ENCODE measurements around the gene FSHR.

Gene FSHR

GRCh38 chr2:49154140-49154539 is at the start of gene FSHR:
Gene FSHR (minus strand): TSS chr2:49154515. CDS start chr2:49154417, 98 bp downstream.
- DNase-seq (ENCODE audit: insufficient read length, low spot score) (no peak), FAIRE-seq (no peak)
- no peak for TF ChIP-seq CTCF (IDR thresholded peaks at IDR 0.05; ENCODE audit: insufficient read depth, missing control alignments)

GRCh38 chr2:49199266-49199665 is 45.0 kb upstream of the FSHR start:
- FAIRE-seq = no peak
- DNase-seq (ENCODE audit: insufficient read length, low spot score) = no peak
- no peak for TF ChIP-seq CTCF (IDR thresholded peaks at IDR 0.05; ENCODE audit: insufficient read depth, missing control alignments)

- TF ChIP-seq CTCF (IDR thresholded peaks at IDR 0.05; ENCODE audit: insufficient read depth, missing control alignments) = no peak
- no peak for FAIRE-seq
- no peak for DNase-seq (ENCODE audit: insufficient read length, low spot score)
Observed at GRCh38 chr2:49194701-49195100, 40.4 kb upstream of the FSHR start.

DNA sequence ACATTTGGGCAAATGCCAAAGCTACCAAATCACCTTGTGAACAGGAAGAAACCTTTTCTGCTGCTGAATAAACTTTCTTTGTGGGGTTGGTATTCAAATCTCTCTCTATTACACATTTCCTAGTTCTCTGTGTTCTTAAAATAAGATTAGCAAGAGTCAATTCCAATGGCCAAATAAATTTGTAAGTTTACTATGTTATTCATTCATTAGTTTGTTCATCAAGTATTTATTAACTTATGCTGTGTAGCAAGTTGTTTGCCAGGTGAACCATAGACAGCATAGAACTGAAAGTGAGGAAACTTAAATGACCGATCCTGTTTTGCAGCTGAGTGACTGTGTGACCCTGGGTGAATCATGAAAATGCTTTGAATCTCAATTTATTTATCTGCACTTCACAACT is 37.7 kb upstream of the FSHR start:
- no peak for TF ChIP-seq CTCF (IDR thresholded peaks at IDR 0.05; ENCODE audit: insufficient read depth, missing control alignments)
- DNase-seq (ENCODE audit: insufficient read length, low spot score) (no peak), FAIRE-seq (no peak)

DNA sequence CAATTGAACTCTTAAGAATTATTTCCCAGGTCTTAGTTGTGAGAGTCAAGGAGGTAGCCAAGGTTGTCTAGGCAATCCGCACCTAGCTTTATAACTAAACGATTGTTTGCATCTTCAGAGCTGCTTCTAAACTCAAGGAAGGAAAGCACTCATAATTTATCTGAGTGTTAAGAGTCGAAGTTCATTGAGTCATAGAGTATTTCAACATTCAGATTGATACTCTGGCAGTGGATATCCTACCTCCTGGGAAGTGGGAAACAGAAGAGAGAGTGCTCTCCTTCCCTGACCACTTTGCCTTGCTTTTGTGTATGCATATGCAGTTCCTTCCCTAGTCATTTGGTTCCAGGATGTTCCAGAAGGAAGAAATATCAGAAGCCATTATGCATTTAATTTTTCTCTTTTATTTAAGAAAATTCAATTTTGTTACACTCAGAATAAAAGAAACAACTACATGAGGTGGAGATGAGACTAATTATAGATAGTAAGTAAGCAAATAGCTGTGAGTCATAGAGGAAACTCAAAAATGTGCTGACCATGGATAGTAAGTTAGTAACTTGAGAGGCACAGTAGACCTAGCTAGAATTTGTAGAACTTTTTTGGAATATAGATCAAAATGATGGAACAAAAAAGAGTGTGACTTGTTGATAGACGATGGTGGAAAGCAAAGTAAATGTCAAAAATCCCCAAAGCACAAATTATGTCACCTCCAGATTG is 35.4 kb upstream of the FSHR start:
- DNase-seq (ENCODE audit: insufficient read length, low spot score) = no peak
- FAIRE-seq = no peak
- no peak for TF ChIP-seq CTCF (IDR thresholded peaks at IDR 0.05; ENCODE audit: insufficient read depth, missing control alignments)

DNA sequence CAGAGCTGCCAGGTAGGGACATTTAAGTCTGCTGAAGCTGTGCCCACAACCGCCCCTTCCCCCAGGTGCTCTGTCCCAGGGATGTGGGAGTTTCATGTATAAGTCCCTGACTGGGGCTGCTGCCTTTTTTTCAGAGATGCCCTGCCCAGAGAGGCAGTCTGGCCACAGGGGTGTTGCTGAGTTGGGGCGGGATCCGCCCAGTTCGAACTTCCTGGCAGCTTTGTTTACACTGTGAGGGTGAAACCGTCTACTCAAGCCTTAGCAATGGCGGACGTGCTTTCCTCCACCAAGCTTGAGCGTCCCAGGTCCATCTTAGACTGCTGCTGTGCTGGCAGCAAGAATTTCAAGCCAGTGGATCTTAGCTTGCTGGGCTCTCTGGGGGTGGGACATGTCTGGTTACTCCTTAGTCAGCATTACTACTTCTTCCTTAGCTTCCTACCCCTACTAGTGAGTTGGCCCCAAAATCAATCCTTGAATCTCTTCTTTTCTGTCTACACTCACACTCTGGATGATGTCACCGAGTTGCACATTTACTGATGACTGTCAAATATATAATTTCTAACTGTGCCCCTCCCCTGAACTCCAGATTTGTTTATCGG is 31.8 kb upstream of the FSHR start:
- FAIRE-seq (no peak), DNase-seq (ENCODE audit: insufficient read length, low spot score) (no peak)
- no peak for TF ChIP-seq CTCF (IDR thresholded peaks at IDR 0.05; ENCODE audit: insufficient read depth, missing control alignments)

DNA sequence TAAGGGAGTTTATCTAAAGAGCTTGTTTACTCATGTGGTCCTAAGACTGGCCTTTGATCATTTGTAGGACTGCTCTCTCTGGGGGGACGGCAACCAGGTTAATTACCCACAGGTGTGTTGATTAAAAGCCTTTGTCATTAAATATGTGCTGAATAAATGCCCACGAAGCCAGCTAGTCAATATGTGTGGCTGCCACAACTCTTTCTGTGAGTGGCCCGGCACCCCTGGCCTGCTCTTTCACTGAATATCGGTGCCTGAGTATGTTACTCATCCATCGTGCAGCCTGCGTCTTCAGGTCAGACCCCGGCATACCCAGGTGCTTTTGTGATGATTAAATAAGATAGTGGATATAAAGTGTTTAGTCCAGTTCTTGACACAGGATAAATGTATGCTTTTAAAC is 24.3 kb upstream of the FSHR start:
- TF ChIP-seq CTCF (IDR thresholded peaks at IDR 0.05; ENCODE audit: insufficient read depth, missing control alignments) = no peak
- DNase-seq (ENCODE audit: insufficient read length, low spot score) = no peak
- no peak for FAIRE-seq

Measured in D721Med (cell line).